Measurements from ENCODE around the gene NREP.

NREP gene, protein sequence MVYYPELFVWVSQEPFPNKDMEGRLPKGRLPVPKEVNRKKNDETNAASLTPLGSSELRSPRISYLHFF

DNA sequence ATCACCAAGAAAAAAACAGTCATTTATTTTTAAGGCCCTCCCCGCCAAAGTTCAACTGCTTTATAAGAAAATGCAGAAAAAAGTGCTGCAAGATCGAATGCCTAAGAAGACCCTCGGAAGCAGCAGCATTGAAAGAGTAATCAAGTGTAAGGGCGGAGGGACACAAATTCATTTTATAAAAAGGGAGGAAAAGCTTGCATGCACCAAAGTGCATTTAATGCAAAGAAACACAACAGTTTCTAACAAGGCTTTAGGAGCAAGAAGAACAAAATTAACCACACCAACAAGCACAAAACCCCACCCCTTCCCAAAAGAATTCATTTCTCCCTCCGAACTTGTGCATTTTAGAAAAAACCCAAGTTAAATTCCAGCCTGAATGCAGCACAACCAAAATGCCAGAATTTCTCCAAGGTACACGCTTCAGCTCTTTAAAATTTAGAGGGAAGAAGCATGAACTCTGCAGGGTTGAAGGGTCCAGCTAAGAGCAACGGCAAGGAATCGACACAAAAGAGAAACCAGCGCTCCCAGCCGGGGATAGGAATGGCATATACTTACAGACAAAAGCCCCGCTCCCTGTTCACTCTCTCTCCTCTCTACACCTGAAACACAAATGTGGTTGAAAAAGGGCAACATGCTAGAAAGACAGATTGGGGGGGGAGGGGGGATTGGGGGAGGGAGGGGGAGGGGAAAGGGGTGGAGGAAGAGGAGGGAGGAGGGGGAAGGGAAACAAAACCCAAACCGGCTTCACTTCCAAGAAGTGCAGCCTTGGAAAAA, at the start of gene NREP:
Gene NREP (minus strand): TSS at position 614 of the 774 bp plus-strand sequence. CDS start 1,422 bp downstream, outside the sequence.
- DNase-seq = no peak

- DNase-seq = no peak
Observed at GRCh38 chr5:111806753-111807152, 49.8 kb upstream of the NREP start.

GRCh38 chr5:111806156-111806555, 49.2 kb upstream of the NREP start:
- no peak for DNase-seq

DNA sequence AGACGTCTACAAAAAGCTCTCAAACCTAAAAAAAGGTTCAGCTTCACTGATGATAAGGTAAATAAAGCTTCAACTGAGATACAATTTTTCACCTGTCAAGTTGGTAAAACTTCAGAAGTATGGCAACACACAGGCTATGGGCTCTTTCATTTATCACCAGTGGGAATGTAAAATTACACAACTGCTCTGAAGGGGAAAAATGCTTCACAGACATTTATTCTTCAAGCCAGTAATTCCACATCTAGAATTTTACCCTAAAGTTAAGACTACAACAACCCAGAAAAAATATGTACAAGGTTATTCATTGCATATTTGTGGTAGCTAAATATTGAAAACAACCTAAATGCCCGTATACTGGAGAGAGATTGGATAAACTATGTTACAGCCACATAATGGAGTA, 48.1 kb upstream of the NREP start:
- DNase-seq = no peak

- no peak for DNase-seq
Observed at GRCh38 chr5:111800351-111800750, 43.4 kb upstream of the NREP start.

DNA sequence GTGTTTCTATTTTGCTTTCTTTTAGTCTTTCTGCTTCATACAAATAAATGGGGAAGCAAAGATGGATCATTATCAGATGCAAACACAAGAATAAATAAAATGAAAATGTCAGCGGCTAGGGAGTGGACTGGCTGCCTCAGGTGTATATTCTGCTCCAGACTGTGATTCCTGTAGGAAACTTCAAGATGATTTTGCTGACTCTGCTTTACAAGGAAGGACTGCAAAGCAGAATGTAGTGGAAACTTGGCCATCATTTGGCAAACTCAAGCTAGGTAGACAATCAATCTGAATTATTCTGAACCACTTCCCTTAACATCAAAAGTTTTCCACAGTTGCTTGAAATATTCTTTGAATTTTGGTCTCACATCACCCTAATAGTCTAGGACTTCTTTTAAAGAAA, 38.1 kb upstream of the NREP start:
- DNase-seq = no peak

DNA sequence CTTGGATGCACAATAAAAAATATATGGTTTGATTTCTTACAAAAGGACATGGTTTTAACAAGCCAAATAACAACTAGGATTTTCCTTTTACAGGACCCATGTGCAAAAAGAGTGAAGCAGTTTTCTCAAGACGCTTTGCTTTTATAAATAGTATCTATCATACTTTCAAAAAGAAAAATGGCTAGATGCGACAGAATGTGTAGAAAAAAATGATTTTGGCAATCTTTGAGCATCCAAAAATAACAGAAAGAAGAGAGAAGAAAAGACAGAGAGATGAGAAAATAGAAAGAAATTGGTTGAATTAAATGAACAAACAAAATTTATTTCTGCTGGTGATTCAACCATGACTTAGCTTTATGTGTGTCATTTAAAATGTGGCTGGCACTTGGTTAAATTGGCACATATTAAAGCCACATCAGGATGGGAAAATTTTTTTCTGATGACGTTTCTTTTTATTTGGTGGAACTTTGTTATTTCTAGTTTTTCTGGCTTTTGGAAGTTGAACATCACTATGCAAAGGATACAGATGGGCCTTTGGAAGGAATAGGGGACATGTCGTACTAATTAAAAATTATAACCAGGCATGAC, 35.6 kb upstream of the NREP start:
- peak; percentile 54 for DNase-seq

GRCh38 chr5:111790295-111790694, 33.3 kb upstream of the NREP start:
- DNase-seq = no peak

- DNase-seq = no peak
Observed at GRCh38 chr5:111787006-111787405, 30.0 kb upstream of the NREP start.

DNA sequence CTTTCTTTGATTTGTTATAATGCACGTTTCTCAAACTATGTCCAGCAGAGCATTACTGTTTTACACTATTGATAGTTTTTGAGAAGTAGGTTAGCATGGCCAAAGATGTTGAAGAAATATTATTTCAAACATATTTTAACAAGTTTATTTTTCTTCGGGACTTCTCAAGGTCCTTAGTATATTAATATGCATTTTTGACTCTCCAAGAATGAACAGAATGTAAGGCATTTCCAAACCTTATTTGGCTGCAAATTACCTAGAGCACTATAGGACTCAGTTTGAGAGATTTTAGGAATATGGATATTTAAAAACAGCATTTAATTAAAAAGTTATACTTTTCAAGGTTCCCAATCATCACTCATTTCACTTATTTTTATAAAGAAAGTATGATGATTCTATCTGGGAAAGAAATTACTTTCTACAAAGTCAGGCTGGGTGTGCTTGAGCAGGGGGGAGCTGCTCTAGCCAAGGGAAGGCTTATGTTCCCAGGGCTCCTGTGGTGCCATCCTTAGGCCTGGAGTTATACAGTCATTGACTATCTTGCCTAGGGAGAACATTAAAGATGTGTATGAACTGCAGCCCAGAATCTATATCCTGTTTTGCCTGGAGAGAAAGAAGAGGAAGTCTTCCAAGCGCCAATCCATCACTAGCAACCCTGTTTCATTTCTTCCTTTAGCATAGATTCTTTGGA, 27.6 kb upstream of the NREP start:
- no peak for DNase-seq

- DNase-seq = no peak
Observed at GRCh38 chr5:111783537-111783936, 26.5 kb upstream of the NREP start.

DNA sequence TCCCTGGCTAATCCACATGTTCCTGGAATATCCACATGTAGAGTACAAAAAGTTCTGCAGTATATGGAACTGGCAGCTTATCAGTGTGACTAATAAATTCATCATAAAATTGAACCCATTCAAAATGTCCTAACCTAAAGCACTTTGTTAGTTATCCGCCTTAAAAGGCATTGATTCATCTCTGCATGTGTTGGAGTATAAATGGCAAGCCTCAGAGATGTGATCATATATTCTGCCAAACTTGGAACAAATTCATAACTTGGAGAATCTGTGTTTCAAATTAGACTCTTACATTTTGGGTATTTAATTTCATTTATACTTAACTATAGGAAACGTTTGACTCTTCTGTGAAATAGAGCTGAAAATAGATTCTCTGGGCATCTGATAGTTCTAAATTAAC, 25.2 kb upstream of the NREP start:
- DNase-seq = peak; percentile 46

DNA sequence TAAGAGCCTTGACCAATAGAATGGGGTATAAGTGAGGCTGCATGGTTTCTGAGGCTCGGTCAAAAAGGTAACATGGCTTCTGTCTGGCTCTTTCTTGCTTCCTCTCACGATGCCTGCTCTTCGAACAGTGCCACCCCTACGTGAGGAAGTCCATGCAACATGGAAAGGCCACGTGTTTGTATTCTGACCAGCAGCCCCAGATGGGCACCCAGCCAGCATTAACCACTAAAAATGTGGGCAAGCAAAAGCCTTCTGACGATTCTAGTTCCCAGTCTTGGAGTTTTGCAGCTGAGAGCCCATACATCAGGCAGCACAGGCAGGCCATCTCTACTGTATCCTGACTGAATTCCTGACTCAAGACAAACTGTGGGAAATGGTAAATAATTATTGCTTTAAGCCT, 24.2 kb upstream of the NREP start:
- DNase-seq = no peak

- DNase-seq = peak; percentile 68
Observed at GRCh38 chr5:111779922-111780292, 22.9 kb upstream of the NREP start.

DNA sequence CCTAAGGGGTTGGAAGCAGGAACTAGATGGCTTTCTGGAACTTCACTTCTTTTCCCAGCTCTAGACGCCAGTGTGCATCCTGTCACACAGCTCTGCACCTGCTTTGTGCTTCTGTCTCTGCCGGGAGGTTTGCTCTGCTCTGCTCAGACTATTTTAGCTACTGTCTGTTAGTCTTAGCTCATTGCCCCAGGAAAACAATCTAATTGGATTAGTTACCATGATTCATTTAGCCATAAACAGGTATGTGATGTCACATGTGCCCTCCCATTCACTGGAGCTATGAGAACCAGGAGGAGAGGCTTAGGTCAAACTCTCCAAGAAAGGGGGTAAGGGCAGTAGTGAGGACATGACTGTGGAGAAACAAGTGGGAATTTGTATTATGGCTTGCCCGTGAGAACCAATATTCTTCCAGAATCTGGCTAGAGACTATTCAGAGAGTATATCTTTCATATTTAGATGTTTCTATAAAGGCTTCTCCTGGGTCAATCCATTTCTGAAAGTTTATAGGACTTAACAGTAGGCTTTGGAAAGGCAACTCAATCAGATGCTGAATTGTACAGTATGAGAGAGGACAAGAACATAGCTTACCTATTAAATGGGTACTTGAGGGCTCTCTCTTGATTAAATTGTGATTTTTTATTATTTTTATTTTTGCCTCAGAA, 22.4 kb upstream of the NREP start:
- DNase-seq = no peak

GRCh38 chr5:111776913-111777781, 20.2 kb upstream of the NREP start:
- DNase-seq = peak; percentile 52

- no peak for DNase-seq
Observed at GRCh38 chr5:111775224-111775623, 18.2 kb upstream of the NREP start.

GRCh38 chr5:111774525-111774924, 17.5 kb upstream of the NREP start:
- peak; percentile 79 for DNase-seq

DNA sequence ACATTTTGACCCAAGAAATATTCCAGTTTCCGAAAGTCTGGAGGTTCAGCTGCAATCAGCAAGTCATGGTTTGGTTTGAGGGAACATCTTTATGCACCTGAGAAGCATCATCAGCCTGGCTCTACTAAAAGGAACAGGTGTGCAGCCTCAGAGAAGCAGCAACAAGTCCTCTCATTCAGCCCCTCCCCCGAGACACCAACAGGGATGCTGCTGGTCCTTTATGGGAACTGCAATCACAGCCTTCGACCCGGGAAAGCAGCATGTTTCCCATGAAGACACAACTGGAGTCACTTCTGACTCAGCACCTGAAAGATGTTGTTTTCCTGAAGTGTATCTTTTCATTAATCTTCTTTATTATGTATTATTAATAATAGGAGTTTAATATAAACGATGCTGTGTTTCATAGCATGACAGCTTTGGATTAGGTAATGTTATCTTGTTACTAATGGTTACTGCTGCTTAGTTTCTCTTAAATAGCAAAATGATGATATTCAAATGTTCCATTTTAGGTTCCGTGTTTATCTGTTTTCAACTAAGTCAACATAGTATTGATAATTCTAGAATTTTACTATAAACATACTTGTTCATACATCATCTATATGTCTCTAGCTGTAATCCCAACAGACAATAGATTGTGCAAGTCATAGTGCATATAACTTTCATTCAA, 15.6 kb upstream of the NREP start:
- peak; percentile 34 for DNase-seq

DNA sequence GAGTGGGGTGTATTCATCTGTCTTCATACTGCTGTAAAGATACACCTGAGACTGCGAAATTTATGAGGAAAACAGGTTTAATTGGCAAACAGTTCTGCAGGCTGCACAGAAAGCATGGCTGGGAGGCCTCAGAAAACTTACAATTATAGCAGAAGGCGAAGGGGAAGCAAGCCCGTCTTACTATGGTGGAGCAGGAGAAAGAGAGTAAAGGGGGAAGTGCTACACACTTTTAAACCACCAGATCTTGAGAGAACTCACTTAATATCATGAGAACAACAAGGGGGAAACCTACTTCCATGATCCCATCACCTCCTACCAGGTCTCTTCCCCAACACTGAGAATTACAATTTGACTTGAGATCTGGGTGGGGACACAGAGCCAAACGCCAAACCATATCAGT, 12.5 kb upstream of the NREP start:
- no peak for DNase-seq

GRCh38 chr5:111765613-111766571, 8.9 kb upstream of the NREP start:
- DNase-seq = no peak
